ENCODE results near the gene CCDC15. TPM values are rescaled to one million over a fixed set of nuclear protein-coding genes. Genes with fewer than 3 reads are reported as not detected.
A peak's percentile ranks its signal among the peaks of the same experiment; 100 is the strongest.
"Not testable (repeated sequence)": the region's sequence is repeated elsewhere in the genome, so short reads cannot be mapped to it uniquely, and the experiment has no call there.

CCDC15 gene
- total RNA-seq, 6 experiments from 2014 or later, result 1.3 to 3.2 (median 2.5) TPM

GRCh38 chr11:124950601-124951330, 3.2 kb upstream of the CCDC15 start:
- Mint-ChIP-seq H3K4me1 (ENCODE audit: low read depth) (peaks cover 14% of the 10 kb centered on the region), H3K27me3 (ENCODE audit: insufficient read depth) (no peaks in the 10 kb centered on the region; the same call in 1 of the 2 replicates), H3K27ac (no peak overlapping the region), H3K4me3 (no peak overlapping the region), H3K36me3 (ENCODE audit: low read depth) (peaks cover 8% of the 10 kb centered on the region), H3K9me3 (peaks cover 6% of the 10 kb centered on the region; the same call in 1 of the 2 replicates)
- DNase-seq, result no peak
- no peak for TF ChIP-seq CTCF (IDR thresholded peaks at IDR 0.05)

- Mint-ChIP-seq H3K4me3 (no peak overlapping the region), H3K36me3 (ENCODE audit: low read depth) (peaks cover 8% of the 10 kb centered on the region), H3K27me3 (ENCODE audit: insufficient read depth) (no peaks in the 10 kb centered on the region; the same call in 1 of the 2 replicates), H3K27ac (no peak overlapping the region), H3K4me1 (ENCODE audit: low read depth) (peaks cover 10% of the 10 kb centered on the region), H3K9me3 (peaks cover 6% of the 10 kb centered on the region; the same call in 1 of the 2 replicates)
- TF ChIP-seq CTCF (IDR thresholded peaks at IDR 0.05), result no peak
- no peak for DNase-seq
Measured at GRCh38 chr11:124951341-124951740, 2.7 kb upstream of the CCDC15 start.

GRCh38 chr11:124954590-124954955, 571 bp downstream of the CCDC15 start:
- Mint-ChIP-seq H3K36me3 (ENCODE audit: low read depth) (no peaks in the 10 kb centered on the region), H3K27ac (no peak overlapping the region), H3K9me3 (no peaks in the 10 kb centered on the region), H3K27me3 (ENCODE audit: insufficient read depth) (no peaks in the 10 kb centered on the region; the same call in 1 of the 2 replicates), H3K4me1 (ENCODE audit: low read depth) (no peaks in the 10 kb centered on the region), H3K4me3 (no peak overlapping the region)
- DNase-seq, result no peak
- no peak for TF ChIP-seq CTCF (IDR thresholded peaks at IDR 0.05)

GRCh38 chr11:124955035-124955434, 1.0 kb downstream of the CCDC15 start:
- no peak for TF ChIP-seq CTCF (IDR thresholded peaks at IDR 0.05)
- Mint-ChIP-seq H3K36me3 (ENCODE audit: low read depth) (no peaks in the 10 kb centered on the region), H3K4me1 (ENCODE audit: low read depth) (no peaks in the 10 kb centered on the region), H3K9me3 (no peaks in the 10 kb centered on the region), H3K27me3 (ENCODE audit: insufficient read depth) (no peaks in the 10 kb centered on the region; the same call in 1 of the 2 replicates), H3K27ac (no peak overlapping the region), H3K4me3 (no peak overlapping the region)
- no peak for DNase-seq

GRCh38 chr11:124961972-124962609, 8.1 kb downstream of the CCDC15 start:
- TF ChIP-seq CTCF (IDR thresholded peaks at IDR 0.05), result peak; percentile 87
- Mint-ChIP-seq H3K4me1 (ENCODE audit: low read depth) (no peaks in the 10 kb centered on the region), H3K27me3 (ENCODE audit: insufficient read depth) (no peaks in the 10 kb centered on the region), H3K27ac (no peak overlapping the region), H3K9me3 (no peaks in the 10 kb centered on the region), H3K36me3 (ENCODE audit: low read depth) (peaks cover 7% of the 10 kb centered on the region), H3K4me3 (no peak overlapping the region)
- peak; percentile 79 for DNase-seq

- H3K27me3 Mint-ChIP-seq (ENCODE audit: insufficient read depth); H3K36me3 Mint-ChIP-seq (ENCODE audit: low read depth); DNase-seq; H3K9me3 Mint-ChIP-seq; H3K27ac Mint-ChIP-seq; H3K4me3 Mint-ChIP-seq; H3K4me1 Mint-ChIP-seq (ENCODE audit: low read depth): not testable (repeated sequence)
Measured at GRCh38 chr11:124968197-124968596, 14.2 kb downstream of the CCDC15 start.

Data from HFFc6 (cell line).